Posterior cingulate gyrus (tissue), 11 donors: Measurements from ENCODE around the gene FKBP6.
"Not testable (repeated sequence)": the region's sequence is repeated elsewhere in the genome, so short reads cannot be mapped to it uniquely, and the experiment has no call there.

Experiments
- DNase-seq, 10 donors: peaks; one replicate each; pipeline versions ENCODE4 v3.0.0 to v3.0.0-alpha.2; 2020 to 2021; ENCODE audit warnings: mixed read lengths in 3 of 10
- intact Hi-C: fragments of 100-400 bp; cut with DNase I; formaldehyde crosslinking; loops from one replicate; pipeline ENCODE4 v1.15.1; 2023

The FKBP6 gene

DNA sequence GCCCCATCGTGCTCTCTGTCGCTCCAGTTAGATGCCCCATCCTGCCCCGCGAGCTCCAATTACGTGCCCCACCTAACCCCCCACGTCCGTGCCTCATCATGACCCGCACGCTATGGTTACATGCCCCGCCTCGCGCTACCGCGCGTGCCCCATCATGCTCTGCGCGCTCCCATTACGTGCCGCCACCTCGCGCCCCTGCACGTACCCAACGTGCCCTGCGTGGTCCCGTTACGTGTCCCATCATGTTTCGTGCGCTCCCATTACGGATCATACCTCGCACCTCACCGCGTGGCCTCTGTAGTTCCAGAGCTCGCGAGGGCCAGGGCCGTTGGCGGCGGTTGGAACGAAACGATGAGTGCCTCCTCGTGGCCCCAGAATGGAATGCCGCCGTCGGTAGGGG is at the start of gene FKBP6, which contains the start of gene TRIM50:
Gene FKBP6 (plus strand): TSS at position 240 of the 400 bp plus-strand sequence. CDS start 268 bp downstream, outside the sequence.
Gene TRIM50 (minus strand): TSS at position 161 of the 400 bp plus-strand sequence. CDS start 3,295 bp downstream, outside the sequence.
- intact Hi-C loops: not testable (repeated sequence)
- DNase-seq: peak in 2 of 10 donors; percentile 49 to 64

- intact Hi-C loops, DNase-seq: not testable (repeated sequence)
These were observed 30.7 kb upstream of the FKBP6 start for GRCh38 chr7:73297235-73297634.

DNA sequence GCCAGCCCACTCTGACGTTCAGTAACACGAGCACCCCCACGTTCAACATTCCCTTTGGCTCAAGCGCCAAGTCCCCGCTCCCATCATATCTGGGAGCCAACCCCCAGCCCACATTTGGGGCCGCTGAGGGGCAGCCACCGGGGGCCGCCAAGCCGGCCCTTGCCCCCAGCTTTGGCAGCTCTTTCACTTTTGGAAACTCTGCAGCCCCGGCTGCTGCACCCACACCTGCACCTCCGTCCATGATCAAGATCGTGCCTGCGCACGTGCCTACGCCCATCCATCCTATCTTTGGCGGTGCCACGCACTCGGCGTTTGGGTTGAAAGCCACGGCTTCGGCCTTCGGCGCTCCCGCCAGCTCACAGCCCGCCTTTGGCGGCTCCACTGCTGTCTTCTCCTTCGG is 30.3 kb upstream of the FKBP6 start:
- DNase-seq, intact Hi-C loops: not testable (repeated sequence)

DNA sequence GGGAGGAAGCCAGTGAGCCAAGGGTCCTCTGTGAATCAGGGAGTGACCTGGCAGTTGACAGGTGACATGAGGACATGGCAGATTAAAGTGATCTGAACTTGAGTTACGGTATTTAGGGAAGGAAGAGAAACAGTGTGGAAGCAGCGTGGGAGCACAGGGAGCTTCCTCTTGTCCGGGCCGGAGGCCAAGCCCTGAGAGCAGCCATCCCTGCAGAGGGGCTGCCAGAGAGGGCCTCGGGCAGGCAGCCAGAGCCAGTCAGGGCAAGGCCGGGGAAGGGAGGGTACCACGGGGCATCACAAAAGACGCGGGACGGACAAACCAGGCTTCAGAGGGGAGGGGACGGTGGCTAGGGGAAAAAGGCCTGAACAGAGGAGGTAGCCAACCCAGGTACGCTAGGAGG is 28.1 kb upstream of the FKBP6 start:
- intact Hi-C loops: not testable (repeated sequence)
- peak in 1 of 10 donors; percentile 33 for DNase-seq

DNA sequence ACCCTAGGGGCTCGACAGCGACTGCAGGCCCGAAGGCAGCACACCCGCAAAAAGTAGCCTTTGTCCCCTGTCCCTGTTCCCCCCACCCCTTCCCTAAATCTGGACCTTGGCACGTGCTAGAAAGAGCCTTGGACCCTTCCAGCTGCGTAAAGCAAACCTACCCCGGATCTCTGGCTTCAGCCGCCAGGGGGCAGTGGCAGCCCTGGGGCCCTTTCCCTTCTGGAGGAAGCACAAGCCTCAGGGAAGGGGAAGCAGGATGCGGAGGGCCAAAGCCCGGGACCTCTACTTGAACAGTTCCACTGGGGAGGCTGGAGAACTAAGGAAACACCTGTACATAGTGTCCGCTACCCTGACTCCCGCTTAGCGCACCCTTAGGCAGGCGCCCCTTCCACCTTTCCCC is 26.9 kb upstream of the FKBP6 start:
- DNase-seq: peak in 1 of 10 donors; percentile 16
- intact Hi-C loops: not testable (repeated sequence)

- peak in 3 of 10 donors; percentile 10 to 50 (median 44) for DNase-seq
- intact Hi-C loops: not testable (repeated sequence)
These were observed 25.1 kb upstream of the FKBP6 start for GRCh38 chr7:73302846-73303245.

GRCh38 chr7:73303546-73303945 is 24.4 kb upstream of the FKBP6 start:
- intact Hi-C loops: no loop called here
- peak in 3 of 10 donors; percentile 47 to 75 (median 64) for DNase-seq

DNA sequence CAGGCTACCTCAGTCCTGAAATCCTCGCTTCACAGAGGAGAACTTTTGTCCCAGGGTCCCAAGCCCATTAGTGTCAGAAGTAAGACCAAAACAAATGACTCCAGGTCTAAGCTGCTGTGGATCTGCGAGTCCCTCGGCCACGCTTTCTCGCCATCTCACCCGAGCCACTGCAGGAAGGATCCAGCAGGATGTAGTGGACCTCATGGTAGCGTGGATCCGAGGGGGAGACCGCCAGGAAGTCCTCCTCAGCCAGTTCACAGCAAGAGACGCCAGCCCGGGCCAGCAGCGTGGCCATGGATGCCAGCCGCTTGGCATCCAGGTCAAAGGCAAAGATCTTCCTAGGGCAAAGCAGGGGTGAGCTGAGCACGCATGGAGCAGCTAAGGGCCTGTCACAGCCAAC is 23.9 kb upstream of the FKBP6 start:
- DNase-seq: peak in 3 of 10 donors; percentile 22 to 49 (median 28)
- intact Hi-C loops: no loop called here

DNA sequence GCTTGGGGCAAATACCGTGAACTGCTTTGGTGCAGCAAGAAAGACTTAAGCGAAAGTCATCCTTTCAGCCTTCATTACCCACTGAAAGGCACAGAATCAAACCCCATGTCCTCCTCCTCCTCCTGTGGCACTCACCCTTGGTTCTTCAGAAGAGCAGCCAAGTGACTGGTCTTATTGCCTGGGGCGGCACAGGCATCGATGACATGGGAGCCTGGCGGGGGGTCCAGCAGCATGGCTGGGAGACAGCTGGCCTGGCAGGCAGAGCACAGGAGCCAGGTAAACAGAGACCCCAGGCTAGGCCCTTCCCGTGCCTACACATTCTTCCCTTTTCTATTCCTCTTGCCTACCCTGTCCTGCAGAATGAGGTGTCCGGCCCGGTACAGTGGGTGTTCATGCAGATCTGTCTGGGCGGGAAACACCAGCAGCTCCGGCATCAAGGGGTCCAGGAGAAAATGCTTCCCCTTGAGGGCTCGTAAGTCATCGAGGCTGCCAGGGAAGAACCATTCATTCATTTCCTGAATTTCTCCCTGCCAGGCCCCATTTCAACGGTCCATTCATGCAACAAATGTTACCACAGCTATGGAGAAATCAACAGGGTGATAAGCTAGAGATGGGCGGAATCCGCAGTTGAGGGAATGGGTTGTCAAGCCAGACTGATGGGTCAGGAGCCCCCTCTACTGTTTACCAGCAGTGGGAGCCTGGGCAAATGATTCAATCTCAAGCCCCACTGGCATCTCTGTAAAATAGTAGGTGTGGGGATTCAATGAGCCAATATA is 23.2 kb upstream of the FKBP6 start:
- intact Hi-C loops: not testable (repeated sequence)
- DNase-seq: peak in 3 of 10 donors; percentile 12 to 47 (median 28)

DNA sequence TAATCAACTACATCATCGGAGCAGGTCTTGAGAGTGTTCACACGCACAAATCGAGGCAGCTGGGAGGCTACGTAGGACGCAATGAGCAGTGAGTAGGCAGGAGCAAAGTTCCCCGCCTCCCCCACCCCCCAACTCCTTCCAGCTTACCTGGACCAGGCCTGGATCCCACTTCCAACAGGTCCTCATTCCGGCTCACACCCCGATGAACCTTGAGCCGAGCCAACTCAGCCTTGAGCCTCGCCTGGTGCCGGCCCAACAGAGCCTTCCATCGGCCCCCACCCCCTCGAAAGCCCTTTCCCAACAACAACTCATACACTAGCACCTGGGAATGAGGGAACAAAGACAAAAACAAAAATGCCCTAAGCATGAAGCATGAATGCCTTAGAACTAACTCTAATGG is 20.5 kb upstream of the FKBP6 start:
- peak in 3 of 10 donors; percentile 9 to 75 (median 62) for DNase-seq
- intact Hi-C loops: no loop called here

DNA sequence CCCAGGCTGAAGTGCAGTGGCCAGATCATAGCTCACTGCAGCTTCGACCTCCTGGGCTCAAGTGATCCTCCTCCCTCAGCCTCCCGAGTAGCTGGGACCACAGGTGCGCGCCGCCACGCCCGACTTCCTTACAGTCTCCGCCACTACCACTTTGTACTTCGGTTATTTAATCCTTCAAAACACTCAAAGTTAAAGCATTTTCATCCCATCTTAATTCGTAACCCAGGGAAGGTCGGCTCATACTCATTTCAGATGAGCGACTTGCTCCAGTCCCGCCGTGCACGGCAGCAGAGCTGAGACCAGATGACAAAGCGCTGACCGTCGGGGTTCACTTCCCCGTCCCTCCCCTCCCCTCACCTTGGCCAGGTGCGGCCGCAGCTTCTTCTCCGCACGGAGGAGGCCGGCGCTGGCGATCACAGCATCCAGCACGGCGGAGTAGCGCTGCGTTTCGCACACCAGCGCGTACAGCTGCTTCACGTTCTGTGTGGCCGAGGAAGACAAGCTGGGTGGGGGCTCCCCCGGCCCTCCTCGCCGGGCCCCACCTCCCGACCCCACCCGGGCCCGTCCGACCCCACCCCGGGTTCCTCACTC is 19.8 kb upstream of the FKBP6 start:
- peak in 2 of 10 donors; percentile 65 to 81 for DNase-seq
- intact Hi-C loops: no loop called here

- intact Hi-C loops: no loop called here
- peak; percentile 77 to 98 (median 84) for DNase-seq
These were observed 19.2 kb upstream of the FKBP6 start, which contains the start of gene NSUN5 for GRCh38 chr7:73308665-73309214. TSS of gene NSUN5 (minus strand) at chr7:73308826. CDS start at chr7:73308790, 36 bp downstream.

DNA sequence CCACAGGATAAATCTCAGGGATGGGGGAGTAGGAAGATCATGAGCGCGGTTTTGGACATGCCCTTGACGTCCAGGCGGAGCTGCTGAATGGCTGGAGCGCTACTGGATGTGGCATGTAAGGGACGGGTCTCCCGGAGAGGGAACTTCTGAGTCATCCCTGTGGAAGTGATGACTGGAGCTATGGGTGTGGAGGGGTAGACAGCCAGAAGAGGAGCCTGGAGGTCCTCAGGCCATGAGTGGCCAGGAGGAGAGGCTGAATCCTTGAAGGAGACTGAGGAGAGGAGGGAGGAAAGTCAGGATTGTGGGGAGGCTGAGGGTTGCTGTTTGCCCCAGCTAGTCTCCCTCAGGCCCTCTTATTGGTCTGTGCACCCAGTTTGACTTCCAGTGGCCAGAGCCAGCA is 16.5 kb upstream of the FKBP6 start:
- intact Hi-C loops: not testable (repeated sequence)
- DNase-seq: peak in 1 of 10 donors; percentile 3

GRCh38 chr7:73312831-73313520 is 15.0 kb upstream of the FKBP6 start:
- DNase-seq: peak in 2 of 10 donors; percentile 57 to 80
- intact Hi-C loops: no loop called here

DNA sequence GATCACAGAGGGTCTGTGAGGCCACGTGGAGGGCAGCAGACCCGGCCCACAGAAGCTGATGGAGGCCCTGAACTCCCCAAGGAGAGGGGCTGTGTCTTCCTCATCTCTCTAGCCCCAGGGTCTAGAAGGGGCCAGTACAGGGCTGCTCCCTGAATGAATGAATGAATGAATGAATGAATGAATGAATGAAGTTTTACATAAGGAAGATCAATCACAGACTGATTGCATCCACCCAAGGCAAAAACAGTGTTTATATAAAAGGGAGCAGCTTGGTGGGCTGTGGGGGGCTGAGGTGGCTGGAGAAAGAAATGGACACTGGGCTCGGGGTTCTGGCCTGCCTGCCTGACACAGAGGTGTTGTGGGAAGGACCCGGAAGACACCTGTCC is 14.4 kb upstream of the FKBP6 start:
- peak in 1 of 10 donors; percentile 8 for DNase-seq
- intact Hi-C loops: no loop called here

DNA sequence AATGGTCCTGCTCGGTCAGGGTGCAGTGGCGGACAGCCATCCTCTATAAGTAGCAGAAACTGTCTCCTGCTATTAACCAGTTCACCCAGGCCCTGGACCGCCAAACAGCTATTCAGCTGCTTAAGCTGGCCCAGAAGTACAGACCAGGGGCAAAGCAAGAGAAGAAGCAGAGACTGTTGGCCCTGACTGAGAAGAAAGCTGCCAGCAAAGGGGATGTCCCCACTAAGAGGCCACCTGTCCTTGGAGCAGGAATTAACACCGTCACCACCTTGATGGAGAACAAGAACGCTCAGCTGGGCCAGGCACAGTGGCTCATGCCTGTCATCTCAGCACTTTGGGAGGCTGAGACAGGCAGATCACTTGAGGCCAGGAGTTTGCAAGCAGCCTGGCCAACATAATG is 13.7 kb upstream of the FKBP6 start:
- intact Hi-C loops: no loop called here
- peak in 2 of 10 donors; percentile 27 to 68 for DNase-seq

DNA sequence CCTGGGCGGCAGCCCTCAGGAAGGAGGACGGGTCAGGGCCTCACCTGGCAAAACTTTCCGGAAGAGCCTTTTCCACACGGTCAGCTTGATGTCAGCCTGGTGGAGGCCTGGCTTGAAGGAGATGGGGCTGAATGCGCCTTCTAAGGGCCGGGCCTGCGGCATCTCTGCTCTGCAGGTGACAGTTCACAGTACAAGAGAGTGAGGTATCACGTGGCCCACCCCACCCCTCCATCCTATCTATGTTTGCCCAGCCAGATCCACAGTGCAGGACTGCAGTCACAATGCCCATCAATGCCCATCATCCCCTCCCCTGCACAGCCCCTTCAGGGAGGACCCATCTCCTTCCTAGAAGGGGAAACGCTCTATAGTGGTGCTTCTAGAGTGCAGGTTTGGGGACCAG is 11.4 kb upstream of the FKBP6 start:
- peak in 2 of 10 donors; percentile 8 to 63 for DNase-seq
- intact Hi-C loops: no loop called here

DNA sequence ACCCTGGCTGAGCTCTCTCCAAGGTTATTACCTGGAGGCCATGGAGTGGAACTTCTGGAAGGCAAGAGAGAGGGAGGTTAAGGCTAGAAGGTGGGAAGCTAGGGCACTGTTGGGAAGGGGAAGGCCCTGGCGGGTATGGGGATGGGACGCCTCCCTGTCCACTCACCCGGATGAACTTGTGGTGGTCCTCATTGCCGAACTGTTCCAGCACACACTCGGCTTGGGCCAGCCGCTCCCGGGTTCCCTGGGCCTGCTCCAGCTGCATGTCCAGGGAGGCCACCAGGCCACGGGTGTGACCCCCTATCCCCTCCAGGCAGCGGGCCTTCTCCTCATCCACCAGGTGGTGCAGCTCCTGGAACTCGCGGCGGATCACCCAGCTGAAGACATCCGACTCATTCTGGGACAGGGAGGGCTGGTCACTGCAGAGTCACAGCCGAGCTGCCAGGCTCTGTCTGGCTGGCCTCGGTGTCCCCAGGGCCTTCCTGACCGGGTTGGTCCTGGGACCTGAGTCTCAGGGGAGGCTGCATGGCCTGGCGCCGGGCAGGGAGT is 9.2 kb upstream of the FKBP6 start:
- intact Hi-C loops: not testable (repeated sequence)
- peak in 2 of 10 donors; percentile 42 to 72 for DNase-seq

DNA sequence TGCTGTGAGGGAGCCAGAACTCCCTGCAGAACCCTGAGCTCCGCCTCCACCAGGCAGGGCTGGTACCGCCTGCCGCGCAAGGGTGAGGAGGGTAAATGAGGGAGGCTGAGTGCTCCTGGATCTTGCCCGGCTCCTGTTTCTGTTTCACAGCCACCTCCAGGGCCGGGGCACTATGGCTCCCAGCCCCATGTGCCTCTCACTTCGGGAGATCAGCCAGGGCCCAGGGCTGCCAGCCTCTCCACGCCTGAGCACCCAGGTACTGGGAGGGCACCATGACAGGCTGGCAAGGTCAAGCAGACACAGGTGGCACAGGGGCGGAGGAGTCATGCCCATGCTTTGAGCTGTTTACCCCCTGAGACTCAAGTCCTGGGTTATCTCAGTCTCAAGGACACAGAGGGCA is 8.4 kb upstream of the FKBP6 start:
- intact Hi-C loops: not testable (repeated sequence)
- DNase-seq: peak in 2 of 10 donors; percentile 49 to 71

- intact Hi-C loops: not testable (repeated sequence)
- DNase-seq: peak in 1 of 10 donors; percentile 6
These were observed 8.0 kb upstream of the FKBP6 start for GRCh38 chr7:73320009-73320408.
